Naive thymus-derived CD8-positive, alpha-beta T cell (primary cell): ENCODE results near the gene POU2AF2. TPM values are rescaled to one million over a fixed set of nuclear protein-coding genes. Genes with fewer than 3 reads are reported as not detected.

Source experiments
- ATAC-seq, 2 donors: fragments of 150-1000 bp; cut with Tn5 transposase in 1 of 2; sonication (Bioruptor Pico), chemical (Tn5 transposase) in 1 of 2; 1 replicate in 1 of 2; 2 replicates in 1 of 2; pipeline ENCODE4 v1.10.0; 2021; ENCODE audit warnings: mild to moderate bottlenecking in 2 of 2, moderate library complexity in 2 of 2
- POLR2A ChIA-PET: fragments of 350-600 bp; sonication (Branson Sonifier 250); formaldehyde crosslinking; loops from one replicate; lab custom pipeline; 2021; ENCODE audit warnings: antibody characterized with exemption; lab: Charles Lee
- DNase-seq, 10 donors: peaks; one replicate each; pipeline versions ENCODE4 v3.0.0 to v3.0.0-alpha.2; 2020 to 2022
- H3K27ac Mint-ChIP-seq, 10 donors: one replicate each; pipeline ENCODE4 v1.8.0; 2020 to 2022; ENCODE audit warnings: mild to moderate bottlenecking in 10 of 10, mixed read lengths in 10 of 10, moderate library complexity in 4 of 10, inconsistent platforms in 1 of 10
- H3K27me3 Mint-ChIP-seq, 5 donors: one replicate each; pipeline ENCODE4 v1.8.0; 2021 to 2022; ENCODE audit warnings: mixed read lengths in 5 of 5
- H3K36me3 Mint-ChIP-seq, 3 donors: one replicate each; pipeline ENCODE4 v1.8.0; 2020 to 2022; ENCODE audit warnings: mixed read lengths in 3 of 3, mild to moderate bottlenecking in 2 of 3, inconsistent platforms in 1 of 3
- H3K4me1 Mint-ChIP-seq, 4 donors: one replicate each; pipeline ENCODE4 v1.8.0; 2021 to 2022; ENCODE audit warnings: mixed read lengths in 4 of 4
- H3K4me3 Mint-ChIP-seq, 10 donors: one replicate each; pipeline ENCODE4 v1.8.0; 2020 to 2022; ENCODE audit warnings: mild to moderate bottlenecking in 10 of 10, mixed read lengths in 10 of 10, moderate library complexity in 6 of 10, inconsistent platforms in 1 of 10
- H3K9me3 Mint-ChIP-seq, 9 donors: one replicate each; pipeline ENCODE4 v1.8.0; 2020 to 2022; ENCODE audit warnings: mixed read lengths in 9 of 9, mild to moderate bottlenecking in 3 of 9, inconsistent platforms in 1 of 9, moderate library complexity in 1 of 9
- polyA plus RNA-seq, 3 donors: library from polyadenylated mRNA; unstranded; fragments of 300-500 nt; fragmentation: Illumina TruSeq; gene quantifications; one replicate each; pipeline ENCODE4 v1.2.3, GENCODE V29; 2021
- total RNA-seq, 8 experiments: library from RNA in 2 of 8; stranded (reverse) in 2 of 8; gene quantifications; one replicate each; pipeline ENCODE4 v1.2.3 and lab custom pipeline; 2021 to 2026

Gene POU2AF2
- total and polyA plus RNA-seq, 5 experiments from 2014 or later: not detected

- H3K36me3 Mint-ChIP-seq: no peaks in the 10 kb centered on the region
- DNase-seq: no peak
- peak overlapping the region in 5 of 10 donors; percentile 13 to 50 (median 32) for H3K4me3 Mint-ChIP-seq
- peaks cover 9 to 46% (median 23%) of the 10 kb centered on the region in 5 donors for H3K27me3 Mint-ChIP-seq
- no peaks in the 10 kb centered on the region for H3K9me3 Mint-ChIP-seq
- peaks cover 0 to 3% (median 2%) of the 10 kb centered on the region in 4 donors for H3K4me1 Mint-ChIP-seq
- POLR2A ChIA-PET: no interaction called here
- H3K27ac Mint-ChIP-seq: no peak overlapping the region
- ATAC-seq: peak in 1 of 2 donors; percentile 30
Measured at GRCh38 chr11:111299101-111300026, 53.8 kb downstream of the POU2AF2 start.

- Mint-ChIP-seq H3K9me3 (no peaks in the 10 kb centered on the region), H3K36me3 (no peaks in the 10 kb centered on the region), H3K4me3 (peak overlapping the region in 2 of 10 donors; percentile 47 to 51), H3K4me1 (peaks cover 0 to 3% (median 2%) of the 10 kb centered on the region in 4 donors), H3K27me3 (peaks cover 14 to 49% (median 28%) of the 10 kb centered on the region in 5 donors), H3K27ac (no peak overlapping the region)
- ATAC-seq: no peak
- POLR2A ChIA-PET: interaction anchor here (0.5 kb wide), 1 partner anchor 1855 kb away, joined by 3 read pairs; no protein-coding TSS in a partner anchor
- no peak for DNase-seq
Measured at GRCh38 chr11:111300569-111300968, 55.0 kb downstream of the POU2AF2 start.

- peaks cover 0 to 3% (median 2%) of the 10 kb centered on the region in 4 donors for H3K4me1 Mint-ChIP-seq
- no peaks in the 10 kb centered on the region for H3K36me3 Mint-ChIP-seq
- peaks cover 14 to 55% (median 32%) of the 10 kb centered on the region in 5 donors for H3K27me3 Mint-ChIP-seq
- DNase-seq: no peak
- H3K4me3 Mint-ChIP-seq: peak overlapping the region in 2 of 10 donors; percentile 41 to 53
- H3K9me3 Mint-ChIP-seq: no peaks in the 10 kb centered on the region
- POLR2A ChIA-PET: interaction anchor here (0.5 kb wide), 1 partner anchor 1856 kb away, joined by 3 read pairs; no protein-coding TSS in a partner anchor
- no peak overlapping the region for H3K27ac Mint-ChIP-seq
- ATAC-seq: no peak
Measured at GRCh38 chr11:111301004-111301841, 55.7 kb downstream of the POU2AF2 start.

- ATAC-seq: no peak
Measured at GRCh38 chr11:111301842-111302118, 56.3 kb downstream of the POU2AF2 start.

GRCh38 chr11:111302298-111302697, 56.8 kb downstream of the POU2AF2 start:
- Mint-ChIP-seq H3K4me1 (peaks cover 0 to 3% (median 2%) of the 10 kb centered on the region in 4 donors), H3K36me3 (no peaks in the 10 kb centered on the region), H3K9me3 (no peaks in the 10 kb centered on the region), H3K4me3 (no peak overlapping the region), H3K27ac (no peak overlapping the region), H3K27me3 (peaks cover 11 to 59% (median 33%) of the 10 kb centered on the region in 5 donors)
- DNase-seq: no peak
- POLR2A ChIA-PET: no interaction called here
- no peak for ATAC-seq

More at GRCh38 chr11:111301842-111302118, 56.3 kb downstream of the POU2AF2 start:
- Mint-ChIP-seq H3K36me3 (no peaks in the 10 kb centered on the region), H3K9me3 (no peaks in the 10 kb centered on the region), H3K27me3 (peaks cover 11 to 61% (median 33%) of the 10 kb centered on the region in 5 donors), H3K4me3 (no peak overlapping the region), H3K27ac (no peak overlapping the region), H3K4me1 (peaks cover 0 to 3% (median 2%) of the 10 kb centered on the region in 4 donors)
- POLR2A ChIA-PET: no interaction called here
- no peak for DNase-seq

GRCh38 chr11:111303461-111303860, 57.9 kb downstream of the POU2AF2 start:
- POLR2A ChIA-PET: no interaction called here
- ATAC-seq (no peak), DNase-seq (no peak)
- Mint-ChIP-seq H3K27ac (no peak overlapping the region), H3K27me3 (peaks cover 11 to 59% (median 25%) of the 10 kb centered on the region in 5 donors), H3K9me3 (no peaks in the 10 kb centered on the region), H3K4me3 (no peak overlapping the region), H3K36me3 (no peaks in the 10 kb centered on the region), H3K4me1 (no peaks in the 10 kb centered on the region)

- Mint-ChIP-seq H3K4me1 (no peaks in the 10 kb centered on the region), H3K4me3 (no peak overlapping the region), H3K27me3 (peaks cover 10 to 55% (median 19%) of the 10 kb centered on the region in 5 donors), H3K36me3 (no peaks in the 10 kb centered on the region), H3K27ac (no peak overlapping the region), H3K9me3 (no peaks in the 10 kb centered on the region)
- ATAC-seq: no peak
- POLR2A ChIA-PET: no interaction called here
- no peak for DNase-seq
Measured at GRCh38 chr11:111305162-111305802, 59.8 kb downstream of the POU2AF2 start.

GRCh38 chr11:111305876-111306275, 60.4 kb downstream of the POU2AF2 start:
- no peak for DNase-seq
- no peaks in the 10 kb centered on the region for H3K36me3 Mint-ChIP-seq
- no peaks in the 10 kb centered on the region for H3K9me3 Mint-ChIP-seq
- no peak overlapping the region for H3K27ac Mint-ChIP-seq
- no peak for ATAC-seq
- peaks cover 9 to 55% (median 16%) of the 10 kb centered on the region in 5 donors for H3K27me3 Mint-ChIP-seq
- no peak overlapping the region for H3K4me3 Mint-ChIP-seq
- POLR2A ChIA-PET: no interaction called here
- no peaks in the 10 kb centered on the region for H3K4me1 Mint-ChIP-seq

- H3K4me3 Mint-ChIP-seq: no peak overlapping the region
- no peaks in the 10 kb centered on the region for H3K9me3 Mint-ChIP-seq
- H3K27me3 Mint-ChIP-seq: peaks cover 9 to 52% (median 15%) of the 10 kb centered on the region in 5 donors
- POLR2A ChIA-PET: no interaction called here
- no peaks in the 10 kb centered on the region for H3K36me3 Mint-ChIP-seq
- H3K27ac Mint-ChIP-seq: no peak overlapping the region
- ATAC-seq (no peak), DNase-seq (no peak)
- H3K4me1 Mint-ChIP-seq: no peaks in the 10 kb centered on the region
Measured at GRCh38 chr11:111306321-111306720, 60.8 kb downstream of the POU2AF2 start.

GRCh38 chr11:111307472-111308108, 62.1 kb downstream of the POU2AF2 start:
- Mint-ChIP-seq H3K9me3 (no peaks in the 10 kb centered on the region), H3K27me3 (peaks cover 10 to 46% (median 11%) of the 10 kb centered on the region in 5 donors), H3K27ac (no peak overlapping the region), H3K36me3 (no peaks in the 10 kb centered on the region), H3K4me3 (no peak overlapping the region), H3K4me1 (no peaks in the 10 kb centered on the region)
- ATAC-seq: no peak
- DNase-seq: no peak
- POLR2A ChIA-PET: no interaction called here

- Mint-ChIP-seq H3K27me3 (peaks cover 10 to 41% (median 11%) of the 10 kb centered on the region in 5 donors), H3K4me1 (no peaks in the 10 kb centered on the region), H3K36me3 (no peaks in the 10 kb centered on the region), H3K4me3 (no peak overlapping the region), H3K27ac (no peak overlapping the region), H3K9me3 (no peaks in the 10 kb centered on the region)
- no peak for ATAC-seq
- POLR2A ChIA-PET: no interaction called here
- DNase-seq: no peak
Measured at GRCh38 chr11:111308140-111308539, 62.6 kb downstream of the POU2AF2 start.
